GM18508 (cell line): ENCODE measurements around the gene ECD.
"Not testable (repeated sequence)": the region's sequence is repeated elsewhere in the genome, so short reads cannot be mapped to it uniquely, and the experiment has no call there.

Experiments
- ATAC-seq: cut with Tn5 transposase; IDR thresholded peaks from one replicate; pipeline ENCODE4 v1.9.1; 2021; ENCODE audit warnings: moderate number of reproducible peaks; ENCODE audit not compliant: insufficient read depth, unreplicated experiment

The ECD gene

GRCh38 chr10:73161662-73162061 is 6.1 kb downstream of the ECD start:
- no peak for ATAC-seq

GRCh38 chr10:73161079-73161478 is 6.7 kb downstream of the ECD start:
- no peak for ATAC-seq

GRCh38 chr10:73159038-73159648 is 8.7 kb downstream of the ECD start:
- no peak for ATAC-seq

GRCh38 chr10:73156054-73156453 is 11.8 kb downstream of the ECD start:
- ATAC-seq, result no peak

GRCh38 chr10:73152009-73152408 is 15.8 kb downstream of the ECD start:
- ATAC-seq, result no peak

GRCh38 chr10:73150633-73151413 is 17.0 kb downstream of the ECD start:
- ATAC-seq, result not testable (repeated sequence)

- no peak for ATAC-seq
Observed at GRCh38 chr10:73141603-73142002, 26.2 kb downstream of the ECD start.

- ATAC-seq, result no peak
Observed at GRCh38 chr10:73139251-73139650, 28.6 kb downstream of the ECD start.

GRCh38 chr10:73136627-73137026 is 31.2 kb downstream of the ECD start:
- ATAC-seq, result no peak

- no peak for ATAC-seq
Observed at GRCh38 chr10:73134727-73135126, 33.1 kb downstream of the ECD start.

- ATAC-seq, result no peak
Observed at GRCh38 chr10:73131913-73132686, 35.7 kb downstream of the ECD start.

GRCh38 chr10:73131301-73131700 is 36.5 kb downstream of the ECD start:
- ATAC-seq, result no peak

- no peak for ATAC-seq
Observed at GRCh38 chr10:73126343-73126742, 41.5 kb downstream of the ECD start.

GRCh38 chr10:73119952-73120351 is 47.9 kb downstream of the ECD start:
- no peak for ATAC-seq

GRCh38 chr10:73119457-73119856 is 48.4 kb downstream of the ECD start:
- no peak for ATAC-seq

- peak; percentile 43 for ATAC-seq
Observed at GRCh38 chr10:73117976-73118743, 49.6 kb downstream of the ECD start.

- no peak for ATAC-seq
Observed at GRCh38 chr10:73116017-73116416, 51.8 kb downstream of the ECD start.

GRCh38 chr10:73113551-73113950 is 54.3 kb downstream of the ECD start:
- no peak for ATAC-seq

GRCh38 chr10:73112032-73112431 is 55.8 kb downstream of the ECD start:
- ATAC-seq, result not testable (repeated sequence)

- no peak for ATAC-seq
Observed at GRCh38 chr10:73110345-73110849, 57.4 kb downstream of the ECD start, which contains the start of gene NUDT13. Gene NUDT13 (plus strand): TSS chr10:73110455. CDS start chr10:73114366, 3,911 bp downstream.
